Measurements from ENCODE around the gene SOCS7.
A peak's percentile ranks its signal among the peaks of the same experiment; 100 is the strongest.

Gene SOCS7

GRCh38 chr17:38338535-38338934, 13.1 kb upstream of the SOCS7 start:
- DNase-seq: no peak

GRCh38 chr17:38339891-38340290, 11.8 kb upstream of the SOCS7 start:
- DNase-seq: no peak

DNA sequence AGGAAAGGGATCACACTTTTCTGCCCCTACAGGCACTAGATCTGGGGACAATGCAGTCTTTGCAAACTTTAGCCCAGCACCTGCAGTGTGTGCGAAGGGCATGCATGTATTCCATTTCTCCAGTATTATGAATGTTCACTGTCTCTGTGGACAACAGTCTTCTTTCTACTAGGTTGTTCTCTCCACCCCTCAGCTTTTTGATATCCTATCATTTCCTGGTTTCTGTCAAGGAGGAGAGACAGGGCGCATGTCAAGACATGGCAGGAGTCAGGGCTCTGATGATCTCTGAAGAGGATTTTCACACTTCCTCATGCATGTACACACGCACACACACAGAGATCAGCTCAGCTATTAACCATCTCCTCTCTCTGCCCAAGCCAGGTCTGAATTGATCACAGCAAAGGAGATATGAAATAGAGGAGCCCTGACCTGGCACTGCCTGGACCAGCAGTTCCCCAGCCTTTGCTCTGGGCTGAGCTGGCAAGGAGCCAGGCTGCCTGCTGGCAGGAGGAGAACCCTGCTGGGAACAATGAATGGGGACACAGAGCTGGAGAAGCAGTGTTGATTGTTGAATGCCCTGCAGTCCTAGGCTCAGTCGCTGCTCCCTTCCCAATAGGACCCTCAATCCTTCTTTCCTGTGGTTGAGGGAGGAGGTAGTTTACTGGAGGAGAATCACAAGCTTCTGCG, 10.5 kb upstream of the SOCS7 start:
- DNase-seq: no peak

GRCh38 chr17:38342886-38343607, 8.6 kb upstream of the SOCS7 start:
- DNase-seq: no peak

GRCh38 chr17:38343608-38344419, 7.8 kb upstream of the SOCS7 start, which contains the start of gene GPR179:
GPR179 (minus strand) TSS chr17:38343956; CDS start chr17:38343789, 167 bp downstream.
- no peak for DNase-seq

DNA sequence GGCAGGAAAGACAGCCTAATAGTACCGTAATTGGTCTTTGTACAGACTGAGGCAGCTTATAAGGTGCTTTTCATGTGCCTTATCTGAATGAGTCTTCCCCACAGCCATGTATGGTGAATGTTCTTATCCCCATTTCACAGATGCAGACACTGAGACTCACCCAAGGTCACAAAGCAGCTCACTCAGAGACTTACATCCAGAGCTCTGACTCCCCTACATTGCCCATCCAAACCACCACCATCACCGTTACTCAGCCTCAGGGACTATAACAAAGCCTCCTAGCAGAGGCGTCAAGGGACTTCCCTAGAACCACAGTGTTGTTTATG, 7.3 kb upstream of the SOCS7 start:
- DNase-seq: no peak

DNA sequence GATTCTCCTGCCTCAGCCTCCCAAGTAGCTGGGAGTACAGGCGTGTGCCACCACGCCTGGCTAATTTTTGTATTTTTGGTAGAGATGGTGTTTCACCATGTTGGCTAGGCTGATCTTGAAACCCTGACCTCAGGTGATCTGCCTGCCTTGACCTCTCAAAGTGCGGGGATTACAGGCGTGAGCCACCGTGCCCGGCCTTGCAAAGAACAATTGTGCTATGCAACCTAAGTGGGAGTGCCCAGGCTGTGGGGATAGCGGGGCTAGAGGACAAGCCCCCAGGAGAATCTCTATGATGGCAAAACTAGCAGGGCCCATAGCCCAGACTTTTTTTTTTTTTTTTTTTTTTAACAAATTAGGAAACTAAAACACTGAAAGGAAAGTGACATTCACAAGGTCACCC, 5.9 kb upstream of the SOCS7 start:
- no peak for DNase-seq

DNA sequence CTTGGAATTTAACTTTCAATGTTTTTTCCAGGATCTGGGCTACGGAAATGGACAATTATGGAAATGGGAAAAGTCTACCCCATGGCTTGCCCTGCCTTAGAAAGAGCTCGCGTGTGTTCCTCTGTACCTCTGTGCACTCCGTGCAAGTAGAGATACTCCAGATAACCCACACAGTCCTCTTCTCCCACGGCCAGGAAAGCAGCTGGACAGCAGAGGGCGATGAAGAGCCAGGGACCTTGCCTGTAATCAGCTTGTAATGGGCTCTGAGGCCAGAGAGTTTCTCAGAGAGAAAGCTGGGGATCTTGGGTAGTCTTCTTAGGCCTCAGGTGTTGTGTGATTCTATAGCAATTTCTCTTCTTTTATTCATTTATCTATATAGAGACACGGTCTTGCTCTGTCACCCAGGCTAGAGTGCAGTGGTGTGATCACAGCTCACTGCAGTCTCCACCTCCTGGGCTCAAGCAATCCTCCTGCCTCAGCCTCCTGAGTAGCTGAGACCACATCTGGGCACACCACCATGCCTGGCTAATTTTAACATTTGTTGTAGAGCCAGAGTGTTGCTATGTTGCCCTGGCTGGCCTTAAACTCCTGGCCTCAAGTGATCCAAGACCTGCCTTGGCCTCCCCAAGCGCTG, 2.4 kb upstream of the SOCS7 start:
- DNase-seq: peak; percentile 88

GRCh38 chr17:38350035-38350434, 1.6 kb upstream of the SOCS7 start:
- no peak for DNase-seq

GRCh38 chr17:38352245-38353085, 821 bp downstream of the SOCS7 start:
- DNase-seq: peak; percentile 28

- no peak for DNase-seq
Observed at GRCh38 chr17:38353086-38353604, 1.5 kb downstream of the SOCS7 start.

- no peak for DNase-seq
Observed at GRCh38 chr17:38353668-38354067, 2.0 kb downstream of the SOCS7 start.

DNA sequence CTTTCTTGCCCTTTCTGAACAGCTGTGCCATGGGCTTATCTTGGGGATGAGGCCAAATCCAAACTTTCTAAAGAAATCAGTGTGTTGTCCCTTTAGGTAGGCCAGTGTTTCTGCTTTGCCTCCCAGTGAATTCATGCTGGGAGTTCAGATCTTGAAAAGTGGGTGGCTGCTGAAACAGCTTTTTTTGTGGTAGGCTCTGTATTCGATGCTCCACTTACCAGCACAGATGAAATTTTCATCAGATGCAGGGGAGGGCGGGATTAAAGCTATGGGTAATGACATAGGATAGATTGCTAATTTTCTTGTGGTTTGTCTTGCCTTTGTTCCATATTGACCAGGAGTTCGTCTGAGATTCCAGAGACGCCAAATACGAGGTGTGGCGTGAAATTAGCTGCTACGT, 2.8 kb downstream of the SOCS7 start:
- no peak for DNase-seq

GRCh38 chr17:38355251-38355650, 3.6 kb downstream of the SOCS7 start:
- DNase-seq: no peak

DNA sequence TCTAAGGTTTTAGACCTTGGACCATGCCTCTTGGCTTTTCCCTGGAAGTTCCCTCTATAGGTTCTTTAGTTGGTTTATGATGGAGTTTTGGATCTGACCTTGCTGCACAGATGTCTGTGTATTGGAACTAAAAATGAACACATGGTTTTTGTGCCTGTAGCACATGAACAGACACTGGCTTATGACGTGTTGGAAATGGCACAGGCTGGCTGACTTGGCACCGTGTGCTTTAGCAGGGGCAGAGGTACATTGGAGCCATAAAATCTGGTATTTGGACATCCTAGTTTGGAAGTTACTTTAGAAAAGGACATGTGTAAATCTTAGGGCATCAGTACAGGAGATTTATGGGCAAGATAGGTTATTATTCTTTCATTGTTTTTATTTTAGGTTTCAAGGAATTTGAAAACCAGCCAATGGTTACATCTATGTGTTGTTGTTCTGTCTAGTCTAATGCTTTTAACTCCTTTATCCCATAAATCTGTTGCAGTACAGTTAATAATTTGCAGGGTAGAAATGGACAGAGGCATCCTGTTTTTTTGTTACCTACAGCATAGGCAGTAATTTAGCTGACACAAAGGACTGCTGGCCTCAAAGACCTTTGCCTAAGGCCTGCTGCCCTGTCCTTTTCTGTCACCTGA, 6.0 kb downstream of the SOCS7 start:
- no peak for DNase-seq

- DNase-seq: no peak
Observed at GRCh38 chr17:38358586-38359513, 7.2 kb downstream of the SOCS7 start.

GRCh38 chr17:38361694-38362465, 10.2 kb downstream of the SOCS7 start:
- DNase-seq: no peak

GRCh38 chr17:38363016-38363415, 11.4 kb downstream of the SOCS7 start:
- DNase-seq: no peak

GRCh38 chr17:38364741-38365140, 13.1 kb downstream of the SOCS7 start:
- DNase-seq: no peak
